Liver (tissue), 9 donors: ENCODE measurements around the gene NFYC. TPM values are rescaled to one million over a fixed set of nuclear protein-coding genes. Genes with fewer than 3 reads are reported as not detected.

ENCODE experiments used
- DNase-seq: peaks from one replicate; pipeline ENCODE4 v3.0.0-alpha.2; 2017; ENCODE audit warnings: low spot score
- H3K27ac ChIP-seq, 2 donors: one replicate each; pipeline ENCODE4 v1.7.0; 2013; ENCODE audit warnings: inconsistent platforms in 2 of 2, low read length in 2 of 2, control low read depth in 1 of 2, low read depth in 1 of 2, mild to moderate bottlenecking in 1 of 2
- H3K27me3 ChIP-seq, 4 donors: one replicate each; pipeline versions ENCODE4 v1.6.1 to v1.7.0; 2013; ENCODE audit warnings: low read length in 3 of 4, inconsistent platforms in 1 of 4, mild to moderate bottlenecking in 1 of 4, moderate library complexity in 1 of 4; ENCODE audit not compliant: control insufficient read depth in 4 of 4, insufficient read depth in 4 of 4
- H3K36me3 ChIP-seq, 4 donors: one replicate each; pipeline versions ENCODE4 v1.6.1 to v1.7.0; 2013; ENCODE audit warnings: low read length in 3 of 4, mild to moderate bottlenecking in 3 of 4, low read depth in 1 of 4, moderate library complexity in 1 of 4; ENCODE audit not compliant: control insufficient read depth in 4 of 4, insufficient read depth in 3 of 4
- H3K4me1 ChIP-seq, 4 donors: one replicate each; pipeline versions ENCODE4 v1.6.1 to v1.7.0; 2013; ENCODE audit warnings: low read length in 3 of 4, mild to moderate bottlenecking in 3 of 4, moderate library complexity in 1 of 4; ENCODE audit not compliant: control insufficient read depth in 4 of 4, insufficient read depth in 4 of 4
- H3K4me3 ChIP-seq, 3 donors: one replicate each; pipeline versions ENCODE4 v1.6.1 to v1.7.0; 2013; ENCODE audit warnings: low read length in 3 of 3, control low read depth in 1 of 3, low read depth in 1 of 3, mild to moderate bottlenecking in 1 of 3
- H3K9ac ChIP-seq, 2 donors: one replicate each; pipeline ENCODE4 v1.7.0; 2013; ENCODE audit warnings: low read length in 2 of 2, mild to moderate bottlenecking in 2 of 2, moderate library complexity in 2 of 2, control low read depth in 1 of 2, low read depth in 1 of 2
- H3K9me3 ChIP-seq, 4 donors: one replicate each; pipeline versions ENCODE4 v1.6.1 to v1.7.0; 2013; ENCODE audit warnings: low read length in 3 of 4; ENCODE audit not compliant: control insufficient read depth in 4 of 4
- ATF3 ChIP-seq: IDR thresholded peaks from 2 replicates; pipeline ENCODE4 v1.6.1; 2016; ENCODE audit warnings: antibody characterized with exemption
- CTCF ChIP-seq: fragments of 150-350 bp; IDR thresholded peaks from 2 replicates; pipeline ENCODE4 v1.5.1; 2017; ENCODE audit warnings: improper control_type of control experiment, low read depth, low read length; ENCODE audit not compliant: missing input control
- EGR1 ChIP-seq, 2 donors: IDR thresholded peaks; 2 replicates each; pipeline ENCODE4 v1.6.1; 2016 to 2018; ENCODE audit warnings: antibody characterized with exemption in 2 of 2, low read depth in 2 of 2
- FOXA1 ChIP-seq: IDR thresholded peaks from 2 replicates; pipeline ENCODE4 v1.6.1; 2016; ENCODE audit warnings: antibody characterized with exemption
- FOXA2 ChIP-seq: IDR thresholded peaks from 2 replicates; pipeline ENCODE4 v1.6.1; 2016; ENCODE audit warnings: antibody characterized with exemption
- GABPA ChIP-seq, 2 donors: IDR thresholded peaks in 1 of 2; conservative IDR thresholded peaks in 1 of 2; 2 replicates each; pipeline ENCODE4 v1.6.1; 2016; ENCODE audit warnings: antibody characterized with exemption in 2 of 2, mild to moderate bottlenecking in 1 of 2, moderate library complexity in 1 of 2
- HNF4A ChIP-seq, 2 donors: conservative IDR thresholded peaks; 2 replicates each; pipeline ENCODE4 v1.6.1; 2016; ENCODE audit warnings: antibody characterized with exemption in 2 of 2, mild to moderate bottlenecking in 2 of 2
- HNF4G ChIP-seq: IDR thresholded peaks from 2 replicates; pipeline ENCODE4 v1.6.1; 2016; ENCODE audit warnings: antibody characterized with exemption
- JUND ChIP-seq, 2 donors: IDR thresholded peaks; 2 replicates each; pipeline ENCODE4 v1.6.1; 2016; ENCODE audit warnings: antibody characterized with exemption in 2 of 2
- MAX ChIP-seq: IDR thresholded peaks from 2 replicates; pipeline ENCODE4 v1.6.1; 2016; ENCODE audit warnings: antibody characterized with exemption
- NR2F2 ChIP-seq: IDR thresholded peaks from 2 replicates; pipeline ENCODE4 v1.6.1; 2016; ENCODE audit warnings: antibody characterized with exemption
- RAD21 ChIP-seq, 2 donors: IDR thresholded peaks; 2 replicates each; pipeline ENCODE4 v1.6.1; 2016; ENCODE audit warnings: antibody characterized with exemption in 2 of 2, mild to moderate bottlenecking in 2 of 2
- RXRA ChIP-seq, 2 donors: IDR thresholded peaks; 2 replicates each; pipeline ENCODE4 v1.6.1; 2017 to 2018; ENCODE audit warnings: antibody characterized with exemption in 2 of 2, mild to moderate bottlenecking in 1 of 2
- SP1 ChIP-seq: IDR thresholded peaks from 2 replicates; pipeline ENCODE4 v1.6.1; 2018; ENCODE audit warnings: antibody characterized with exemption, mild to moderate bottlenecking
- TAF1 ChIP-seq: conservative IDR thresholded peaks from 2 replicates; pipeline ENCODE4 v1.6.1; 2016; ENCODE audit warnings: antibody characterized with exemption, mild to moderate bottlenecking
- YY1 ChIP-seq: IDR thresholded peaks from 2 replicates; pipeline ENCODE4 v1.6.1; 2016; ENCODE audit warnings: antibody characterized with exemption, mild to moderate bottlenecking
- WGBS: extraction: QIAGEN DNeasy Blood & Tissue Kit; methylation state at CpG from one replicate; pipeline ENCODE4 v1.1.7; 2013; 5-methylcytosine and 5-hydroxymethylcytosine counted together
- polyA plus RNA-seq, 2 donors: library from polyadenylated mRNA; stranded (reverse) in 1 of 2; unstranded in 1 of 2; fragments of 200-250 nt in 1 of 2; fragments of >200 nt in 1 of 2; fragmentation: Nextera tagmentation in 1 of 2; extraction: Ambion mirVana in 1 of 2; gene quantifications; one replicate each; pipeline versions ENCODE4 v1.2.1 to v1.2.3, GENCODE V29; 2013 to 2015
- total RNA-seq, 2 donors: library from RNA; depleted of rRNA; stranded (reverse); fragments of >200 nt; gene quantifications; one replicate each; pipeline ENCODE4 v1.2.3, GENCODE V29; 2014
- TF ChIP-seq, protein P1 (sequence below): IDR thresholded peaks from 2 replicates; pipeline ENCODE4 v1.6.1; 2016; ENCODE audit warnings: antibody characterized with exemption, mild to moderate bottlenecking
- TF ChIP-seq, protein P2 (sequence below): IDR thresholded peaks from 2 replicates; pipeline ENCODE4 v1.6.1; 2016; ENCODE audit warnings: antibody characterized with exemption
- donor health status: healthy.
- donor health status: healthy.
- donor health status: healthy.
- donor health status: healthy.
- donor health status: healthy.

Gene NFYC
- total and polyA plus RNA-seq, 4 donors = 18.3 to 28.1 (median 26.8) TPM

GRCh38 chr1:40784771-40785151, 93.3 kb downstream of the NFYC start (continued):
- TF ChIP-seq EGR1 (IDR thresholded peaks at IDR 0.05; ENCODE audit: low read depth in 2 of 2) = no peak

- 97% methylated on average over 7 of the region's 7 CpGs for WGBS
- TF ChIP-seq HNF4G (no peak), JUND (IDR thresholded peaks at IDR 0.05) (no peak), ATF3 (no peak), FOXA1 (no peak)
- Histone ChIP-seq H3K4me1 (peaks cover 8 to 25% (median 12%) of the 10 kb centered on the region in 4 donors), H3K27ac (no peak overlapping the region), H3K4me3 (no peak overlapping the region), H3K27me3 (no peaks in the 10 kb centered on the region), H3K9me3 (no peaks in the 10 kb centered on the region), H3K9ac (no peak overlapping the region), H3K36me3 (no peaks in the 10 kb centered on the region)
- no peak for DNase-seq
Observed at GRCh38 chr1:40785446-40785845, 93.9 kb downstream of the NFYC start.

GRCh38 chr1:40786171-40786994, 94.9 kb downstream of the NFYC start:
- DNase-seq = no peak
- H3K27me3 ChIP-seq = no peaks in the 10 kb centered on the region
- no peaks in the 10 kb centered on the region for H3K36me3 ChIP-seq
- no peak overlapping the region for H3K9ac ChIP-seq
- 85% methylated on average over 9 of the region's 9 CpGs for WGBS
- H3K9me3 ChIP-seq = no peaks in the 10 kb centered on the region
- H3K4me1 ChIP-seq = peaks cover 8 to 25% (median 12%) of the 10 kb centered on the region in 4 donors
- no peak overlapping the region for H3K4me3 ChIP-seq
- H3K27ac ChIP-seq = no peak overlapping the region
- no peak for TF ChIP-seq ATF3
- no peak for TF ChIP-seq HNF4G
- TF ChIP-seq RAD21 (IDR thresholded peaks at IDR 0.05) = no peak
- TF ChIP-seq CTCF = no peak
- TF ChIP-seq HNF4A (conservative IDR thresholded peaks at IDR 0.05) = no peak
- no peak for TF ChIP-seq MAX
- TF ChIP-seq, protein P1, sequence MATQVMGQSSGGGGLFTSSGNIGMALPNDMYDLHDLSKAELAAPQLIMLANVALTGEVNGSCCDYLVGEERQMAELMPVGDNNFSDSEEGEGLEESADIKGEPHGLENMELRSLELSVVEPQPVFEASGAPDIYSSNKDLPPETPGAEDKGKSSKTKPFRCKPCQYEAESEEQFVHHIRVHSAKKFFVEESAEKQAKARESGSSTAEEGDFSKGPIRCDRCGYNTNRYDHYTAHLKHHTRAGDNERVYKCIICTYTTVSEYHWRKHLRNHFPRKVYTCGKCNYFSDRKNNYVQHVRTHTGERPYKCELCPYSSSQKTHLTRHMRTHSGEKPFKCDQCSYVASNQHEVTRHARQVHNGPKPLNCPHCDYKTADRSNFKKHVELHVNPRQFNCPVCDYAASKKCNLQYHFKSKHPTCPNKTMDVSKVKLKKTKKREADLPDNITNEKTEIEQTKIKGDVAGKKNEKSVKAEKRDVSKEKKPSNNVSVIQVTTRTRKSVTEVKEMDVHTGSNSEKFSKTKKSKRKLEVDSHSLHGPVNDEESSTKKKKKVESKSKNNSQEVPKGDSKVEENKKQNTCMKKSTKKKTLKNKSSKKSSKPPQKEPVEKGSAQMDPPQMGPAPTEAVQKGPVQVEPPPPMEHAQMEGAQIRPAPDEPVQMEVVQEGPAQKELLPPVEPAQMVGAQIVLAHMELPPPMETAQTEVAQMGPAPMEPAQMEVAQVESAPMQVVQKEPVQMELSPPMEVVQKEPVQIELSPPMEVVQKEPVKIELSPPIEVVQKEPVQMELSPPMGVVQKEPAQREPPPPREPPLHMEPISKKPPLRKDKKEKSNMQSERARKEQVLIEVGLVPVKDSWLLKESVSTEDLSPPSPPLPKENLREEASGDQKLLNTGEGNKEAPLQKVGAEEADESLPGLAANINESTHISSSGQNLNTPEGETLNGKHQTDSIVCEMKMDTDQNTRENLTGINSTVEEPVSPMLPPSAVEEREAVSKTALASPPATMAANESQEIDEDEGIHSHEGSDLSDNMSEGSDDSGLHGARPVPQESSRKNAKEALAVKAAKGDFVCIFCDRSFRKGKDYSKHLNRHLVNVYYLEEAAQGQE = no peak
- TF ChIP-seq JUND (IDR thresholded peaks at IDR 0.05) = no peak
- no peak for TF ChIP-seq FOXA1
- no peak for TF ChIP-seq YY1
- no peak for TF ChIP-seq GABPA (IDR thresholded peaks at IDR 0.05 in 1 of 2, conservative IDR thresholded peaks at IDR 0.05 in 1 of 2)
- TF ChIP-seq RXRA (IDR thresholded peaks at IDR 0.05) = no peak
- no peak for TF ChIP-seq TAF1
- TF ChIP-seq FOXA2 = no peak
- TF ChIP-seq NR2F2 = no peak
- no peak for TF ChIP-seq SP1
- no peak for TF ChIP-seq EGR1 (IDR thresholded peaks at IDR 0.05; ENCODE audit: low read depth in 2 of 2)
- TF ChIP-seq, protein P2, sequence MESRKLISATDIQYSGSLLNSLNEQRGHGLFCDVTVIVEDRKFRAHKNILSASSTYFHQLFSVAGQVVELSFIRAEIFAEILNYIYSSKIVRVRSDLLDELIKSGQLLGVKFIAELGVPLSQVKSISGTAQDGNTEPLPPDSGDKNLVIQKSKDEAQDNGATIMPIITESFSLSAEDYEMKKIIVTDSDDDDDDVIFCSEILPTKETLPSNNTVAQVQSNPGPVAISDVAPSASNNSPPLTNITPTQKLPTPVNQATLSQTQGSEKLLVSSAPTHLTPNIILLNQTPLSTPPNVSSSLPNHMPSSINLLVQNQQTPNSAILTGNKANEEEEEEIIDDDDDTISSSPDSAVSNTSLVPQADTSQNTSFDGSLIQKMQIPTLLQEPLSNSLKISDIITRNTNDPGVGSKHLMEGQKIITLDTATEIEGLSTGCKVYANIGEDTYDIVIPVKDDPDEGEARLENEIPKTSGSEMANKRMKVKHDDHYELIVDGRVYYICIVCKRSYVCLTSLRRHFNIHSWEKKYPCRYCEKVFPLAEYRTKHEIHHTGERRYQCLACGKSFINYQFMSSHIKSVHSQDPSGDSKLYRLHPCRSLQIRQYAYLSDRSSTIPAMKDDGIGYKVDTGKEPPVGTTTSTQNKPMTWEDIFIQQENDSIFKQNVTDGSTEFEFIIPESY = no peak
